Measurements from ENCODE around the gene KRTAP10-2. TPM values are rescaled to one million over a fixed set of nuclear protein-coding genes. Genes with fewer than 3 reads are reported as not detected.

Gene KRTAP10-2
- total RNA-seq, 2 experiments from 2014 or later: not detected

DNA sequence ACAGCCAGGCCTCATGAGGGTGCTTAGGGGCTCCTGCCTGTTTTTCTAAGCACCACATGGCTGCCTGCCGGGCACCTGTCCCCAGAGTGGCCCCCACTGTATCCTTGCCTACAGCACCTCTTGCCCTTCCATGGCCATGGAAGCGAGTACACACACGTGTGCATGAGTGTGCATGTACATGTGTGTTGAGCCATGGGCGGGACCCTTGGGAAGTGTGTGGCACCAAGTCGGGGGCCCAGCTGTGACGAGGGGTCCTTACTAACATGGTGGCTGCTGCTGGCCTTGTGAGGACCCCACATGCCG lies 37.1 kb downstream of the KRTAP10-2 start:
- CTCF ChIA-PET (ENCODE audit: unreplicated experiment): no interaction called here
- intact Hi-C loops (cut with micrococcal nuclease; ENCODE audit: unreplicated experiment): no loop called here

DNA sequence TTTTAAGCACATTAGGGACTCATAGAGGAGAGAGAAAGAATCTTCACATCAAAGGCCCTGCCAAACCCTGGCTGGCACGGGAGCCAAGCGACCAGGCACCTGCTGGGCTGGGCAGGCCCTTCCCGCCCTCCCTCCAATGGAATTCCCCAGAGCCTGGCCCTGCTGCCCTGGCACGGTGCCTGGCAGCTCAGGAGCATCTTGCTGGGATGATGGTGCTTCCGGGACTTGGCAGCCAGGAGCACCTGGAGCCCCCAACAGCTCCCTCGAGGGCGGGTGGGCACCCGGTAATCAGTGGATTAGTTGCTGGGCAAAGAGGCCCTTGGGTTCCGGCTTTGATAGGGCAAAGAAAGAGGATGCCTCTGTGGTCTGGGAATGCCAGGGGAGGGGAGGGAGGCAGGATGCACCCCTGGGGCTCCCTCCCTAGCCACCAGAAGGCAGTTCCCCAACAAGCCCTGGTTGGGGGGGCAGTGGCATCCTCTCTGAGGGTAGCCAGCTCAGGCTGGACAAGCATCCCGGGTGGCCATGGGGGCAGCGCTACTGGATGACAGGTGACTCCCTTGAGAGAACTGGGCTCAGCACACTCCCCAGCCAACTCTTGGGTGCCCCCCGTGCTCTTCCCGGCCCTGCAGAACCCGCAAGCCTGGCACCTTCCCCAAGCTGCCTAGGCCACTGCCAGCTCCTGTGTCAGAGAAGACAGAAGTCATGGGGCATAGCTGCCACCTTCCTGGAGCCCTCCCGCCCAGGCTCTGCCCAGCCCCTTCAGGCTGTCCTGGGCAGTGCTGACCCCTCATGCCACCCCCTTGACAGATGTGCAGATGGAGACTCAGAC lies 37.7 kb downstream of the KRTAP10-2 start:
- intact Hi-C loops (cut with micrococcal nuclease; ENCODE audit: unreplicated experiment): no loop called here
- Histone ChIP-seq H2AFZ (ENCODE audit: low read length) (no peak overlapping the region), H3K4me1 (ENCODE audit: insufficient read depth, low read length, poor library complexity, severe bottlenecking) (no peaks in the 10 kb centered on the region), H3K27ac (ENCODE audit: low read depth, low read length, poor library complexity, severe bottlenecking) (no peak overlapping the region), H3K4me3 (ENCODE audit: low read depth, low read length, poor library complexity, severe bottlenecking) (no peak overlapping the region), H3K36me3 (ENCODE audit: insufficient read depth, low read length) (no peaks in the 10 kb centered on the region), H3K9me2 (ENCODE audit: insufficient read depth, low read length) (no peaks in the 10 kb centered on the region), H3K4me2 (ENCODE audit: low read length) (no peak overlapping the region), H3K79me2 (ENCODE audit: insufficient read depth, low read depth, low read length) (no peaks in the 10 kb centered on the region), H4K20me1 (ENCODE audit: insufficient read depth, low read length) (no peaks in the 10 kb centered on the region), H3K9me3 (ENCODE audit: low read length) (no peaks in the 10 kb centered on the region)
- ChIA-PET CTCF (ENCODE audit: unreplicated experiment) (no interaction called here), POLR2A (no interaction called here)
- BruUV-seq (replicated peaks): no TSS peak
- TF ChIP-seq, protein P1, sequence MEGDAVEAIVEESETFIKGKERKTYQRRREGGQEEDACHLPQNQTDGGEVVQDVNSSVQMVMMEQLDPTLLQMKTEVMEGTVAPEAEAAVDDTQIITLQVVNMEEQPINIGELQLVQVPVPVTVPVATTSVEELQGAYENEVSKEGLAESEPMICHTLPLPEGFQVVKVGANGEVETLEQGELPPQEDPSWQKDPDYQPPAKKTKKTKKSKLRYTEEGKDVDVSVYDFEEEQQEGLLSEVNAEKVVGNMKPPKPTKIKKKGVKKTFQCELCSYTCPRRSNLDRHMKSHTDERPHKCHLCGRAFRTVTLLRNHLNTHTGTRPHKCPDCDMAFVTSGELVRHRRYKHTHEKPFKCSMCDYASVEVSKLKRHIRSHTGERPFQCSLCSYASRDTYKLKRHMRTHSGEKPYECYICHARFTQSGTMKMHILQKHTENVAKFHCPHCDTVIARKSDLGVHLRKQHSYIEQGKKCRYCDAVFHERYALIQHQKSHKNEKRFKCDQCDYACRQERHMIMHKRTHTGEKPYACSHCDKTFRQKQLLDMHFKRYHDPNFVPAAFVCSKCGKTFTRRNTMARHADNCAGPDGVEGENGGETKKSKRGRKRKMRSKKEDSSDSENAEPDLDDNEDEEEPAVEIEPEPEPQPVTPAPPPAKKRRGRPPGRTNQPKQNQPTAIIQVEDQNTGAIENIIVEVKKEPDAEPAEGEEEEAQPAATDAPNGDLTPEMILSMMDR (conservative IDR thresholded peaks at IDR 0.05; ENCODE audit: low read length): no peak
- no peak for TF ChIP-seq EZH2phosphoT487 (IDR thresholded peaks at IDR 0.05; ENCODE audit: borderline replicate concordance, low read depth, low read length)
- no peak for DNase-seq (ENCODE audit: low spot score)

More for the DNA sequence above, 37.1 kb downstream of the KRTAP10-2 start:
- Histone ChIP-seq H3K79me2 (ENCODE audit: insufficient read depth, low read depth, low read length) (no peaks in the 10 kb centered on the region), H3K27ac (ENCODE audit: low read depth, low read length, poor library complexity, severe bottlenecking) (no peak overlapping the region), H3K4me3 (ENCODE audit: low read depth, low read length, poor library complexity, severe bottlenecking) (no peak overlapping the region), H4K20me1 (ENCODE audit: insufficient read depth, low read length) (no peaks in the 10 kb centered on the region), H3K9me2 (ENCODE audit: insufficient read depth, low read length) (no peaks in the 10 kb centered on the region), H3K9me3 (ENCODE audit: low read length) (no peaks in the 10 kb centered on the region), H2AFZ (ENCODE audit: low read length) (no peak overlapping the region), H3K4me2 (ENCODE audit: low read length) (no peak overlapping the region), H3K36me3 (ENCODE audit: insufficient read depth, low read length) (no peaks in the 10 kb centered on the region), H3K4me1 (ENCODE audit: insufficient read depth, low read length, poor library complexity, severe bottlenecking) (no peaks in the 10 kb centered on the region)
- no peak for DNase-seq (ENCODE audit: low spot score)
- BruUV-seq (replicated peaks): no TSS peak
- POLR2A ChIA-PET: no interaction called here
- TF ChIP-seq, protein P1 (conservative IDR thresholded peaks at IDR 0.05; ENCODE audit: low read length): no peak
- no peak for TF ChIP-seq EZH2phosphoT487 (IDR thresholded peaks at IDR 0.05; ENCODE audit: borderline replicate concordance, low read depth, low read length)
